ENCODE results near the gene DFFA.

DNA sequence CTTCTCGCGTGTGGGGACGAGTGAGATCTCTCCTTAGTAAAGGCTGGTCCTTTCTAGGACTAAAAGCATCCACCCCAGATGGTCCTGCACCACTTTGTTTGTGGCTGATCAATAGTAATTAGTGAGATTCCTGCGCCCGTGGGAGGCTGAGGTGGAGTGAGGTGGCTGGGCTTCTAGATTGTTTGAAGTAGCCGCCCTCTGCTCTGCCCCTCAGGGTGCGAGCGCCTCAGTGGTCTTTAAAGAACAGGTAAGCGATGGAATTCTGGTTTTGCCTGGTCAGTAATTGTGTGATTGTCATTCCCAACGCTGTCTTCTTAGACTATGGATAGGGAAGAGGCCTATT is 23.1 kb upstream of the DFFA start:
- TF ChIP-seq RCOR1 (IDR thresholded peaks at IDR 0.05; ENCODE audit: insufficient replicate concordance, low read length) (no peak), MAZ (IDR thresholded peaks at IDR 0.05; ENCODE audit: borderline replicate concordance, low read depth, low read length) (no peak), SMC3 (IDR thresholded peaks at IDR 0.05; ENCODE audit: low read depth, low read length) (no peak)
- TF ChIP-seq, protein P1, sequence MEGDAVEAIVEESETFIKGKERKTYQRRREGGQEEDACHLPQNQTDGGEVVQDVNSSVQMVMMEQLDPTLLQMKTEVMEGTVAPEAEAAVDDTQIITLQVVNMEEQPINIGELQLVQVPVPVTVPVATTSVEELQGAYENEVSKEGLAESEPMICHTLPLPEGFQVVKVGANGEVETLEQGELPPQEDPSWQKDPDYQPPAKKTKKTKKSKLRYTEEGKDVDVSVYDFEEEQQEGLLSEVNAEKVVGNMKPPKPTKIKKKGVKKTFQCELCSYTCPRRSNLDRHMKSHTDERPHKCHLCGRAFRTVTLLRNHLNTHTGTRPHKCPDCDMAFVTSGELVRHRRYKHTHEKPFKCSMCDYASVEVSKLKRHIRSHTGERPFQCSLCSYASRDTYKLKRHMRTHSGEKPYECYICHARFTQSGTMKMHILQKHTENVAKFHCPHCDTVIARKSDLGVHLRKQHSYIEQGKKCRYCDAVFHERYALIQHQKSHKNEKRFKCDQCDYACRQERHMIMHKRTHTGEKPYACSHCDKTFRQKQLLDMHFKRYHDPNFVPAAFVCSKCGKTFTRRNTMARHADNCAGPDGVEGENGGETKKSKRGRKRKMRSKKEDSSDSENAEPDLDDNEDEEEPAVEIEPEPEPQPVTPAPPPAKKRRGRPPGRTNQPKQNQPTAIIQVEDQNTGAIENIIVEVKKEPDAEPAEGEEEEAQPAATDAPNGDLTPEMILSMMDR (conservative IDR thresholded peaks at IDR 0.05; ENCODE audit: low read depth, low read length): no peak
